Psoas muscle (tissue), 8 donors: ENCODE measurements around the gene HOXD3. TPM values are rescaled to one million over a fixed set of nuclear protein-coding genes. Genes with fewer than 3 reads are reported as not detected.

Source experiments
- ATAC-seq, 4 donors: fragments of 200-7000 bp; cut with Tn5 transposase; one replicate each; pipeline ENCODE4 v1.9.1; 2020; ENCODE audit warnings: moderate library complexity in 3 of 4, mild to moderate bottlenecking in 2 of 4
- DNase-seq, 2 donors: peaks; one replicate each; pipeline ENCODE4 v3.0.0-alpha.2; 2020
- H3K27ac ChIP-seq: fragments of 200-600 bp; one replicate; pipeline ENCODE4 v1.8.0; 2022
- H3K27me3 ChIP-seq, 3 donors: fragments of 200-600 bp in 1 of 3; one replicate each; pipeline versions ENCODE4 v1.6.1 to v1.8.0; 2013 to 2022; ENCODE audit warnings: low read length in 2 of 3, mild to moderate bottlenecking in 2 of 3, moderate library complexity in 1 of 3; ENCODE audit not compliant: insufficient read depth in 3 of 3
- H3K36me3 ChIP-seq, 2 donors: fragments of 200-600 bp in 1 of 2; one replicate each; pipeline versions ENCODE4 v1.6.1 to v1.8.0; 2013 to 2022; ENCODE audit warnings: low read depth in 1 of 2, mild to moderate bottlenecking in 1 of 2, moderate library complexity in 1 of 2; ENCODE audit not compliant: insufficient read depth in 1 of 2
- H3K4me1 ChIP-seq: fragments of 200-600 bp; one replicate; pipeline ENCODE4 v1.8.0; 2022
- H3K4me3 ChIP-seq: fragments of 200-600 bp; one replicate; pipeline ENCODE4 v1.8.0; 2022; ENCODE audit warnings: mild to moderate bottlenecking
- H3K9me3 ChIP-seq: fragments of 200-600 bp; one replicate; pipeline ENCODE4 v1.8.0; 2022
- CTCF ChIP-seq: fragments of 200-600 bp; IDR thresholded peaks from one replicate; pipeline ENCODE4 v1.8.0; 2022; ENCODE audit warnings: antibody characterized with exemption
- WGBS, 3 donors: extraction: QIAGEN DNeasy Blood & Tissue Kit; methylation state at CpG; one replicate each; pipeline versions ENCODE4 v1.1.6 to v1.1.7; 2013; 5-methylcytosine and 5-hydroxymethylcytosine counted together
- intact Hi-C, 2 donors: fragments of 100-400 bp; cut with DNase I; formaldehyde crosslinking; loops; one replicate each; pipeline versions ENCODE4 v1.11.0 to v1.14.2; 2022
- polyA plus RNA-seq, 3 donors: library from polyadenylated mRNA; stranded (reverse); fragments of 200-250 nt; gene quantifications; one replicate each; pipeline ENCODE4 v1.2.3, GENCODE V29; 2013
- total RNA-seq, 4 donors: library from RNA; stranded (reverse); fragmentation: NEBNext Ultra II Directional in 2 of 4; extraction: Animal tissue kit (Norgen Biotek cat#: 25700) in 2 of 4; gene quantifications; one replicate each; pipeline versions ENCODE4 v1.2.1 to v1.2.4, GENCODE V29; 2021 to 2023
- donor health status: healthy with polysubstance abuse.
- donor health status: DM: no; HTN: no; CAD: no; lungs with moderate emphysema.
- donor health status: Bipolar disorder and iron deficiency.
- donor health status: healthy.
- donor health status: DM: yes; HTN: yes; CAD: no.
- donor health status: DM: no; HTN: no; CAD: no.
- donor health status: DM: no; HTN: no; CAD: no.
- donor health status: DM: yes; HTN: yes; CAD: no.

Gene HOXD3
- total and polyA plus RNA-seq, 7 donors: 0.64 to 3.8 (median 1.1) TPM

GRCh38 chr2:176146645-176147044, 10.5 kb upstream of the HOXD3 start:
- no peaks in the 10 kb centered on the region for H3K9me3 ChIP-seq
- intact Hi-C loops: no loop called here
- ATAC-seq (no peak), DNase-seq (no peak)
- H3K36me3 ChIP-seq: peaks cover 0 to 12% of the 10 kb centered on the region in 2 donors
- H3K27me3 ChIP-seq: no peaks in the 10 kb centered on the region
- no peak for TF ChIP-seq CTCF
- no peak overlapping the region for H3K27ac ChIP-seq
- no peak overlapping the region for H3K4me3 ChIP-seq
- H3K4me1 ChIP-seq: peaks cover 9% of the 10 kb centered on the region

- peaks cover 9% of the 10 kb centered on the region for H3K4me1 ChIP-seq
- DNase-seq (no peak), ATAC-seq (no peak)
- no peak for TF ChIP-seq CTCF
- 86 to 87% (median 87%) methylated on average over 31 to 32 of the region's 32 CpGs for WGBS, 3 donors
- no peak overlapping the region for H3K27ac ChIP-seq
- H3K27me3 ChIP-seq: no peaks in the 10 kb centered on the region
- intact Hi-C loops: no loop called here
- H3K9me3 ChIP-seq: no peaks in the 10 kb centered on the region
- H3K36me3 ChIP-seq: peaks cover 0 to 12% of the 10 kb centered on the region in 2 donors
- H3K4me3 ChIP-seq: no peak overlapping the region
These were observed 9.8 kb upstream of the HOXD3 start for GRCh38 chr2:176147210-176147799.

GRCh38 chr2:176147800-176148496, 9.2 kb upstream of the HOXD3 start:
- 83 to 86% (median 83%) methylated on average over 30 to 31 of the region's 31 CpGs for WGBS, 3 donors
- no peak overlapping the region for H3K27ac ChIP-seq
- peak in 1 of 2 donors; percentile 11 for DNase-seq
- no peak overlapping the region for H3K4me3 ChIP-seq
- peaks cover 2 to 19% of the 10 kb centered on the region in 2 donors for H3K36me3 ChIP-seq
- intact Hi-C loops: no loop called here
- no peak for TF ChIP-seq CTCF
- no peaks in the 10 kb centered on the region for H3K27me3 ChIP-seq
- ATAC-seq: no peak
- peaks cover 9% of the 10 kb centered on the region for H3K4me1 ChIP-seq
- no peaks in the 10 kb centered on the region for H3K9me3 ChIP-seq

- intact Hi-C loops: no loop called here
- DNase-seq: no peak
- 87 to 94% (median 90%) methylated on average over 11 of the region's 11 CpGs for WGBS, 3 donors
These were observed 8.2 kb upstream of the HOXD3 start for GRCh38 chr2:176148751-176149421.

More at GRCh38 chr2:176148751-176149421, 8.2 kb upstream of the HOXD3 start:
- Histone ChIP-seq H3K4me1 (peaks cover 9% of the 10 kb centered on the region), H3K27me3 (no peaks in the 10 kb centered on the region), H3K36me3 (peaks cover 2 to 28% of the 10 kb centered on the region in 2 donors), H3K4me3 (no peak overlapping the region), H3K27ac (no peak overlapping the region), H3K9me3 (no peaks in the 10 kb centered on the region)
- no peak for TF ChIP-seq CTCF
- no peak for ATAC-seq
